HG03025 (cell line): ENCODE data around the gene ZBTB42.

Source experiments
- ATAC-seq: cut with Tn5 transposase; IDR thresholded peaks from one replicate; pipeline ENCODE4 v1.9.1; 2021; ENCODE audit warnings: mild to moderate bottlenecking, moderate library complexity; ENCODE audit not compliant: unreplicated experiment, low FRiP score

ZBTB42 gene

GRCh38 chr14:104781271-104782077 is 19.4 kb upstream of the ZBTB42 start:
- ATAC-seq, result no peak

GRCh38 chr14:104782086-104782807 is 18.7 kb upstream of the ZBTB42 start:
- no peak for ATAC-seq

GRCh38 chr14:104782808-104783139 is 18.1 kb upstream of the ZBTB42 start:
- no peak for ATAC-seq

- no peak for ATAC-seq
Observed at GRCh38 chr14:104783484-104784217, 17.2 kb upstream of the ZBTB42 start.

GRCh38 chr14:104784218-104784568 is 16.7 kb upstream of the ZBTB42 start:
- ATAC-seq, result no peak

- ATAC-seq, result no peak
Observed at GRCh38 chr14:104784846-104785707, 15.8 kb upstream of the ZBTB42 start.

- ATAC-seq, result no peak
Observed at GRCh38 chr14:104785708-104786080, 15.2 kb upstream of the ZBTB42 start.

- ATAC-seq, result no peak
Observed at GRCh38 chr14:104786091-104786586, 14.8 kb upstream of the ZBTB42 start.

GRCh38 chr14:104786726-104787675 is 13.9 kb upstream of the ZBTB42 start:
- ATAC-seq, result no peak

GRCh38 chr14:104787736-104788135 is 13.2 kb upstream of the ZBTB42 start:
- ATAC-seq, result no peak

GRCh38 chr14:104788161-104788818 is 12.6 kb upstream of the ZBTB42 start:
- no peak for ATAC-seq

- no peak for ATAC-seq
Observed at GRCh38 chr14:104788873-104789663, 11.8 kb upstream of the ZBTB42 start.

- ATAC-seq, result no peak
Observed at GRCh38 chr14:104789752-104790743, 10.9 kb upstream of the ZBTB42 start.

GRCh38 chr14:104791425-104791824 is 9.5 kb upstream of the ZBTB42 start:
- no peak for ATAC-seq

GRCh38 chr14:104792101-104792884 is 8.6 kb upstream of the ZBTB42 start:
- ATAC-seq, result no peak
